Body of pancreas (tissue), 4 donors: ENCODE results near the gene CLEC3B.

ENCODE experiments used
- CTCF ChIP-seq, 7 experiments: fragments of 450-650 bp in 4 of 7; fragments of 200-600 bp in 3 of 7; sonication (generic) in 3 of 7; IDR thresholded peaks; one replicate each; pipeline ENCODE4 v1.5.1; 2016 to 2019; ENCODE audit warnings: antibody characterized with exemption in 7 of 7
- POLR2A ChIP-seq, 3 donors: fragments of 450-650 bp; IDR thresholded peaks; one replicate each; pipeline ENCODE4 v1.6.1; 2016; ENCODE audit warnings: antibody characterized with exemption in 3 of 3, mild to moderate bottlenecking in 2 of 3

- TF ChIP-seq CTCF (IDR thresholded peaks at IDR 0.05) (no peak), POLR2A (IDR thresholded peaks at IDR 0.05) (no peak)
These were observed 40.2 kb downstream of the CLEC3B start for GRCh38 chr3:45066109-45066801.
